Mesothelial cell of epicardium (in vitro differentiated cells): ENCODE data around the gene CDH4. TPM values are rescaled to one million over a fixed set of nuclear protein-coding genes. Genes with fewer than 3 reads are reported as not detected.
A peak's percentile ranks its signal among the peaks of the same experiment; 100 is the strongest.

Source experiments
- DNase-seq, 2 experiments: peaks; one replicate each; pipeline ENCODE4 v3.0.0; 2021; ENCODE audit warnings: low spot score in 2 of 2; ENCODE audit not compliant: unreplicated experiment in 2 of 2
- H3K27ac Mint-ChIP-seq: 2 replicates; pipeline ENCODE4 v1.8.0; 2021; ENCODE audit warnings: mixed read lengths
- H3K27me3 Mint-ChIP-seq: 2 replicates; pipeline ENCODE4 v1.8.0; 2021; ENCODE audit warnings: low read depth, mixed read lengths
- H3K36me3 Mint-ChIP-seq: 2 replicates; pipeline ENCODE4 v1.8.0; 2021; ENCODE audit warnings: mixed read lengths
- H3K4me1 Mint-ChIP-seq: 2 replicates; pipeline ENCODE4 v1.8.0; 2021; ENCODE audit warnings: mixed read lengths
- H3K4me3 Mint-ChIP-seq: 2 replicates; pipeline ENCODE4 v1.8.0; 2021; ENCODE audit warnings: mild to moderate bottlenecking, moderate library complexity, mixed read lengths
- H3K9me3 Mint-ChIP-seq: 2 replicates; pipeline ENCODE4 v1.8.0; 2021; ENCODE audit warnings: mixed read lengths
- CTCF ChIP-seq: fragments of 200-600 bp; sonication (generic); IDR thresholded peaks from one replicate; pipeline ENCODE4 v1.5.0; 2021; ENCODE audit warnings: antibody characterized with exemption; ENCODE audit not compliant: unreplicated experiment
- total RNA-seq: library from RNA; stranded (reverse); gene quantifications from 3 replicates; pipeline ENCODE4 v1.2.1, GENCODE V29; 2021

CDH4 gene
- total RNA-seq, 1 donor from 2014 or later: 1.1 TPM

DNA sequence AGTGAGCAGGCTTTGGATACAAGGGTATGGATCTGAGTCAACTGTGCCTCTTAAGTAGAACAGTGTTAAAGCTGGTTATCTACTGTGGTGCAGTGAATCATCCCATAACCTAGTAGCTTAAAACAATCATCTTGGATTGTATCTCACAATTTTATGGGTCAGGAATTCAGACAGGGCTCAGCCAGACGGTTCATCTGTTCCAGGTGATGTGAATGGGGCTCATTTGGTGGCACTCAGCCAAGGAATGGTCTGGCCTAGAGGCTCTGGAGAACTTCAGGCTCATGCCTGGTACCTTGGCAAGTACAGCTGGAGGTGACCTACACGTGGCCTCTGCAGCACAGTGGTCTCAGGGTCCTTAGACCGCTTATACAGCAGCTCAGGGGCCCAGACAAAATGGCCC lies 11.2 kb upstream of the CDH4 start:
- no peaks in the 10 kb centered on the region for H3K36me3 Mint-ChIP-seq
- peaks cover 65% of the 10 kb centered on the region for H3K27me3 Mint-ChIP-seq
- DNase-seq: no peak
- no peaks in the 10 kb centered on the region for H3K4me1 Mint-ChIP-seq
- H3K27ac Mint-ChIP-seq: no peak overlapping the region
- H3K9me3 Mint-ChIP-seq: peaks cover 20% of the 10 kb centered on the region
- no peak overlapping the region for H3K4me3 Mint-ChIP-seq
- TF ChIP-seq CTCF: no peak

- no peak overlapping the region for H3K4me3 Mint-ChIP-seq
- peaks cover 19% of the 10 kb centered on the region for H3K9me3 Mint-ChIP-seq
- H3K27me3 Mint-ChIP-seq: peaks cover 71% of the 10 kb centered on the region
- no peak for TF ChIP-seq CTCF
- DNase-seq: no peak
- H3K27ac Mint-ChIP-seq: no peak overlapping the region
- no peaks in the 10 kb centered on the region for H3K4me1 Mint-ChIP-seq
- H3K36me3 Mint-ChIP-seq: no peaks in the 10 kb centered on the region
Measured at GRCh38 chr20:61244213-61244612, 7.8 kb upstream of the CDH4 start.

DNA sequence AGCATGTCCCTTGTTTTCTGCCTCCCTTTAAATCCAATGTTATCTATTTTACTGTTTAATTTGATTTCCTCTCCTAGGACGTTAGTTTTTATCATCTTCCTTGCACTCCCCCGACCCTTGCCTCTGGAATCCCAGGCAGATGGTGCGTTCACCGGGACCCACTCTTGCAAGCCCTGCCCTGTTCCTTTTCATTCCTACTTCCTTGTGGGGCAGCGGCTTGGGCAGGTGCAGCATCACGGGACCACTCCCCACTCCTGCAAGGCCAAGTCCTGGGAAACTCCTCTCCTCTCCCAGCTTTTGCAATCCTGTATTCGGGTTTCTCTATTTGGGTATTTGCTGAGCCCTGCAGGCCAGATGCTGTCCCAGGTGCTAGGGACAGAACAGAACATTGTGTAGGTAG lies 5.8 kb upstream of the CDH4 start:
- DNase-seq: no peak
- peaks cover 80% of the 10 kb centered on the region for H3K27me3 Mint-ChIP-seq
- no peak overlapping the region for H3K4me3 Mint-ChIP-seq
- no peak overlapping the region for H3K27ac Mint-ChIP-seq
- H3K4me1 Mint-ChIP-seq: no peaks in the 10 kb centered on the region
- no peaks in the 10 kb centered on the region for H3K36me3 Mint-ChIP-seq
- TF ChIP-seq CTCF: no peak
- peaks cover 4% of the 10 kb centered on the region for H3K9me3 Mint-ChIP-seq

- no peak overlapping the region for H3K4me3 Mint-ChIP-seq
- peaks cover 84% of the 10 kb centered on the region for H3K27me3 Mint-ChIP-seq
- no peak overlapping the region for H3K27ac Mint-ChIP-seq
- no peaks in the 10 kb centered on the region for H3K36me3 Mint-ChIP-seq
- H3K9me3 Mint-ChIP-seq: no peaks in the 10 kb centered on the region
- no peak for TF ChIP-seq CTCF
- DNase-seq: no peak
- H3K4me1 Mint-ChIP-seq: peaks cover 7% of the 10 kb centered on the region
Measured at GRCh38 chr20:61249626-61250025, 2.4 kb upstream of the CDH4 start.

- no peak for TF ChIP-seq CTCF
- Mint-ChIP-seq H3K4me3 (no peak overlapping the region), H3K36me3 (no peaks in the 10 kb centered on the region), H3K27me3 (peaks cover 85% of the 10 kb centered on the region), H3K27ac (no peak overlapping the region), H3K9me3 (no peaks in the 10 kb centered on the region), H3K4me1 (peaks cover 7% of the 10 kb centered on the region)
- DNase-seq: no peak
Measured at GRCh38 chr20:61252601-61253263, 671 bp downstream of the CDH4 start.

DNA sequence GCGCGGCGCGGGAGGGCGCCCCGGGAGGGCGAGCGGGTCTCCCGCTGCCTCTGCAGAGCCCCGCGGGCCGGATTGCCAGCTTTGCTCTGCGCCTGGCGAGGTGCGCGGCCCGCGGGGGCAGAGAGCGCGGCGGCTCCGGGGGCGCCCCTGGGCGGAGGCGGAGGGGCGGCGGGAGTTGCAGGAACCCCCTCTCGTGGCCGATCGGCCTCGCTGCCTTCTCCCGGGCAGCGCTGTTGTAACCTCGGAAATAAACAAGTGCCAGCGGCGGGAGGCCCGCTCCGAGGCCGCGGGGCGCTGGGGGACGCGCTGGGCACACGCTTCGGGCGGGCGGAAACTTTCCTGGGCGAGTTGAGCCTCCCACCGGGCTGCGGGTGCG lies 1.2 kb downstream of the CDH4 start:
- H3K9me3 Mint-ChIP-seq: peaks cover under 1% of the 10 kb centered on the region
- peaks cover 83% of the 10 kb centered on the region for H3K27me3 Mint-ChIP-seq
- H3K27ac Mint-ChIP-seq: no peak overlapping the region
- no peaks in the 10 kb centered on the region for H3K36me3 Mint-ChIP-seq
- H3K4me1 Mint-ChIP-seq: peaks cover 7% of the 10 kb centered on the region
- peak in 1 of 2 experiments; percentile 53 for DNase-seq
- peak; percentile 26 for TF ChIP-seq CTCF
- no peak overlapping the region for H3K4me3 Mint-ChIP-seq
